HG03558 (cell line): ENCODE measurements around the gene FSTL4.

Source experiments
- ATAC-seq: cut with Tn5 transposase; IDR thresholded peaks from one replicate; pipeline ENCODE4 v1.9.1; 2021; ENCODE audit warnings: moderate number of reproducible peaks; ENCODE audit not compliant: unreplicated experiment; ENCODE audit errors: extremely low read depth

FSTL4 gene

GRCh38 chr5:133260715-133261114 is 351.6 kb downstream of the FSTL4 start:
- ATAC-seq: no peak

GRCh38 chr5:133259199-133259997 is 352.9 kb downstream of the FSTL4 start:
- no peak for ATAC-seq

- ATAC-seq: no peak
Observed at GRCh38 chr5:133257977-133258376, 354.4 kb downstream of the FSTL4 start.

- no peak for ATAC-seq
Observed at GRCh38 chr5:133256276-133256675, 356.1 kb downstream of the FSTL4 start.

GRCh38 chr5:133254803-133255202 is 357.5 kb downstream of the FSTL4 start:
- ATAC-seq: no peak

- ATAC-seq: no peak
Observed at GRCh38 chr5:133253671-133254070, 358.7 kb downstream of the FSTL4 start.

GRCh38 chr5:133253070-133253469 is 359.3 kb downstream of the FSTL4 start:
- no peak for ATAC-seq

- ATAC-seq: no peak
Observed at GRCh38 chr5:133252133-133252480, 360.2 kb downstream of the FSTL4 start.

GRCh38 chr5:133251296-133252132 is 360.8 kb downstream of the FSTL4 start:
- no peak for ATAC-seq

GRCh38 chr5:133250527-133250926 is 361.8 kb downstream of the FSTL4 start:
- no peak for ATAC-seq

- no peak for ATAC-seq
Observed at GRCh38 chr5:133249593-133249992, 362.7 kb downstream of the FSTL4 start.

GRCh38 chr5:133247881-133248624 is 364.3 kb downstream of the FSTL4 start:
- no peak for ATAC-seq

GRCh38 chr5:133247151-133247709 is 365.1 kb downstream of the FSTL4 start:
- ATAC-seq: no peak

- no peak for ATAC-seq
Observed at GRCh38 chr5:133246376-133247150, 365.8 kb downstream of the FSTL4 start.

GRCh38 chr5:133246053-133246370 is 366.3 kb downstream of the FSTL4 start:
- no peak for ATAC-seq

- ATAC-seq: no peak
Observed at GRCh38 chr5:133245191-133246052, 366.9 kb downstream of the FSTL4 start.

GRCh38 chr5:133244242-133244641 is 368.1 kb downstream of the FSTL4 start:
- no peak for ATAC-seq

GRCh38 chr5:133243196-133243595 is 369.1 kb downstream of the FSTL4 start:
- ATAC-seq: no peak

GRCh38 chr5:133242221-133242835 is 370.0 kb downstream of the FSTL4 start:
- no peak for ATAC-seq
